GM12872 (cell line): ENCODE measurements around the gene DNAI1.

Experiments
- CTCF ChIP-seq: IDR thresholded peaks from 3 replicates; pipeline ENCODE4 v1.5.1; 2011; ENCODE audit warnings: low read depth, mild to moderate bottlenecking, low read length, moderate library complexity; ENCODE audit not compliant: insufficient read depth

The DNAI1 gene

GRCh38 chr9:34550016-34550680, 91.5 kb downstream of the DNAI1 start:
- no peak for TF ChIP-seq CTCF

GRCh38 chr9:34550681-34551270, 92.2 kb downstream of the DNAI1 start:
- no peak for TF ChIP-seq CTCF

- TF ChIP-seq CTCF = no peak
These were observed 93.4 kb downstream of the DNAI1 start for GRCh38 chr9:34551751-34552605.

- no peak for TF ChIP-seq CTCF
These were observed 94.0 kb downstream of the DNAI1 start for GRCh38 chr9:34552606-34552981.

GRCh38 chr9:34552986-34553385, 94.4 kb downstream of the DNAI1 start:
- no peak for TF ChIP-seq CTCF

- no peak for TF ChIP-seq CTCF
These were observed 95.0 kb downstream of the DNAI1 start for GRCh38 chr9:34553511-34554021.
